ENCODE data around the gene ANKMY2.
A peak's percentile ranks its signal among the peaks of the same experiment; 100 is the strongest.

Gene ANKMY2

GRCh38 chr7:16647435-16647960, 1.9 kb upstream of the ANKMY2 start:
- TF ChIP-seq CTCF (IDR thresholded peaks at IDR 0.05) (no peak), ZFX (IDR thresholded peaks at IDR 0.05; ENCODE audit: borderline replicate concordance) (no peak)
- H3K27ac ChIP-seq, result no peak overlapping the region

- H3K27ac ChIP-seq, result peak overlapping the region; percentile 85
- TF ChIP-seq ZFX (IDR thresholded peaks at IDR 0.05; ENCODE audit: borderline replicate concordance), result no peak
- 0 out of 2 replicates have a peak, but pooled peaks have one; percentile 3 for TF ChIP-seq CTCF (IDR thresholded peaks at IDR 0.05)
These were observed 1.0 kb upstream of the ANKMY2 start for GRCh38 chr7:16646472-16647072.

- TF ChIP-seq CTCF (IDR thresholded peaks at IDR 0.05), result no peak
- TF ChIP-seq ZFX (IDR thresholded peaks at IDR 0.05; ENCODE audit: borderline replicate concordance), result no peak
- peak overlapping the region; percentile 85 for H3K27ac ChIP-seq
These were observed 640 bp downstream of the ANKMY2 start for GRCh38 chr7:16644636-16645592.

GRCh38 chr7:16644157-16644556, 1.4 kb downstream of the ANKMY2 start:
- no peak overlapping the region; the same call in 1 of the 2 replicates for H3K27ac ChIP-seq

GRCh38 chr7:16638282-16639280, 7.0 kb downstream of the ANKMY2 start:
- TF ChIP-seq ZFX (IDR thresholded peaks at IDR 0.05; ENCODE audit: borderline replicate concordance) (no peak), CTCF (IDR thresholded peaks at IDR 0.05) (no peak)

More at GRCh38 chr7:16644157-16644556, 1.4 kb downstream of the ANKMY2 start:
- no peak for TF ChIP-seq ZFX (IDR thresholded peaks at IDR 0.05; ENCODE audit: borderline replicate concordance)
- TF ChIP-seq CTCF (IDR thresholded peaks at IDR 0.05), result no peak

GRCh38 chr7:16637379-16637778, 8.2 kb downstream of the ANKMY2 start:
- TF ChIP-seq CTCF (IDR thresholded peaks at IDR 0.05) (no peak), ZFX (IDR thresholded peaks at IDR 0.05; ENCODE audit: borderline replicate concordance) (no peak)

More at GRCh38 chr7:16638282-16639280, 7.0 kb downstream of the ANKMY2 start:
- H3K27ac ChIP-seq, result no peak overlapping the region

More at GRCh38 chr7:16637379-16637778, 8.2 kb downstream of the ANKMY2 start:
- H3K27ac ChIP-seq, result no peak overlapping the region
